PC-3 (cell line): ENCODE measurements around the gene PODXL2.

Experiments used
- CTCF ChIP-seq: fragments of 300-600 bp; sonication (generic); conservative IDR thresholded peaks from 2 replicates; pipeline ENCODE4 v1.5.1; 2017; ENCODE audit warnings: antibody characterized with exemption, low read depth, mild to moderate bottlenecking, low read length
- EZH2 ChIP-seq: fragments of 300-600 bp; sonication (generic); IDR thresholded peaks from one replicate; pipeline ENCODE4 v1.6.1; 2017; ENCODE audit warnings: antibody characterized with exemption, mild to moderate bottlenecking, low read length; ENCODE audit not compliant: unreplicated experiment
- EZH2phosphoT487 ChIP-seq: fragments of 300-600 bp; sonication (generic); IDR thresholded peaks from 2 replicates; pipeline ENCODE4 v1.6.1; 2018; ENCODE audit warnings: mild to moderate bottlenecking, antibody characterized with exemption, low read length, borderline replicate concordance

GRCh38 chr3:127613406-127613805 lies 15.6 kb upstream of the PODXL2 start:
- TF ChIP-seq CTCF: no peak
- TF ChIP-seq EZH2: no peak
- TF ChIP-seq EZH2phosphoT487: no peak
